ENCODE measurements around the gene USP38. TPM values are rescaled to one million over a fixed set of nuclear protein-coding genes. Genes with fewer than 3 reads are reported as not detected.

The USP38 gene
- total and polyA plus RNA-seq, 7 experiments from 2014 or later, result 17.7 to 28.8 (median 24.3) TPM

DNA sequence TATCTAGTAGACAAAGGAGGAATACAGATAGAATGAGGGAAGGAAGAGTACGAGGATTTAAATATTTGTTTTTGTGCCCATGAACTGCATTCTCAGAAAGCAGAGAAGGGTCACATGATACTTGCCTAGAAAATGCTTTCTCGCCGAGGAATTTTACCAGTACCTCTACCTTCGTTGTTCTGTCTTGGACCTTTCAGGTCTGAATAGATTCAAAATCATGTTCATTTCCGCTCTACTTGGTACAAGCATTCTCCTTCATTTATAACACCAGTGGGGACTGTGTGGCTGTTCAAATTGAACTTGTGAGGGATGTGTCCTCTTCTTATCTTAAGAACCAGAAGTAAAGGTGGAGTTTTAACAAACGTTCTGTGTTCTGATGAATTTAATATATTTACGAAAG is 1.9 kb downstream of the USP38 start:
- H3K36me3 Mint-ChIP-seq, result peaks cover 6 to 36% (median 26%) of the 10 kb centered on the region in 5 donors
- H3K4me1 ChIP-seq (ENCODE audit: control insufficient read depth in 2 of 2, insufficient read depth in 2 of 2, low read length in 2 of 2), result peaks cover 29 to 30% of the 10 kb centered on the region in 2 donors
- intact Hi-C loops (cut with micrococcal nuclease), result loop anchor here (5.0 to 10.0 kb wide), 10 partner anchors 168 to 1991 kb away; partner anchors contain the start of genes ABCE1 (in 1 of the 2), ANAPC10 (in 1 of the 2) and INPP4B (in 1 of the 2)
- ATAC-seq (no peak), DNase-seq (peak in 6 of 9 donors; percentile 6 to 16 (median 12))
- no peaks in the 10 kb centered on the region for H3K9me3 Mint-ChIP-seq
- peaks cover 55 to 86% (median 77%) of the 10 kb centered on the region in 7 donors for H3K4me1 Mint-ChIP-seq
- H3K27me3 Mint-ChIP-seq, result no peaks in the 10 kb centered on the region
- ChIA-PET POLR2A (no interaction called here), CTCF (interaction anchor here (0.6 kb wide), 1 partner anchor 880 kb away, joined by 3 read pairs; no protein-coding TSS in a partner anchor)
- H3K36me3 ChIP-seq (ENCODE audit: control insufficient read depth in 2 of 3, insufficient read depth in 3 of 3, low read length in 3 of 3), result peaks cover 0 to 21% (median 6%) of the 10 kb centered on the region in 3 experiments
- H3K27ac Mint-ChIP-seq, result peak overlapping the region; percentile 92 to 99 (median 95)
- H3K27me3 ChIP-seq (ENCODE audit: control insufficient read depth in 2 of 2, insufficient read depth in 2 of 2, low read length in 2 of 2), result no peaks in the 10 kb centered on the region
- peak overlapping the region; percentile 78 to 99 (median 94) for H3K4me3 Mint-ChIP-seq
- no peaks in the 10 kb centered on the region for H3K9me3 ChIP-seq (ENCODE audit: control insufficient read depth in 2 of 3, low read length in 3 of 3)
- H3K27ac ChIP-seq (ENCODE audit: low read depth, low read length), result peak overlapping the region; percentile 96
- peak overlapping the region; percentile 78 for H3K4me3 ChIP-seq (ENCODE audit: low read length)

DNA sequence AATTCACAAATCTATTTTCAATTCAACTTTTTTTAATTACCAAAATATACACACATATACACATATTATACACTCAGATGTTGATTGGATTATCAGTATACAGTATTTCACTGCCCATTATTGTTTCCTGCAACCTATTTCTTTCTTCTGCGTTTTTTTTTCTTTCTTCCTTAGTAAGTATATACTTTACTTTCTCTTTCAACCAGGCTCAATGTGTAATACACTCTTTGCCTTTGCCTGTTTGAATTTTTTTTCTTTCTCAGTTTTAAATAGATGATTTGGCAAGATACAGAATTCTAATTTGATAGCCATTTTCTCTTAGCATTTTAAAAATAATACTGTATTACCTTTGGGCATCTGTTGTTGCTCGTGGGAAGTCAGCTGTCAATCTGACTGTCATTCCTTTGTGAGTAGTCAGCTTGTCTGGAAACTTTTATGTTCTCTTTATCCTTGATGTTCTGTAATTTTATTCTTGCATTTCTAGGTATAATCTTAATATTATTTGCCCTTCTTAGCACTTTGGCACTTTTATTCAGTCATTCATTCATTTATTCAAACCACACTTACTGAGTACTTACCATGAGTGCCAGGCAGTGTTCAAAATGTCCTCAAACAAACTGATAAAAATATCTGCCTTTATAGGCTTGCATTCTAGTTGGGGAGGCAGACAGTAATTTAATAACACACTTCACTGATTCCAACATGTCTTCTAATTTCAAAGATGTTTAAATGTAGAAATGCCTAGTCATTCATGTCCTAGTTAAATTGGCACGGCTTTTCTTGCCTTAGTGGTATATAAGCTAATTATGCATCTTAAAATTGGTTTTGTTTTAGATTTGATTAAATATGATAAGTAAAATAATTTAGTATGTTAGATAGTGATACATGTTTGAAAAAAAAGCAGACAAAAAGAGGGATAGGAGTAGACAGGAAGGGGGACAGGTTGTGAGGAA is 3.7 kb downstream of the USP38 start:
- Histone ChIP-seq H3K36me3 (ENCODE audit: control insufficient read depth in 2 of 3, insufficient read depth in 3 of 3, low read length in 3 of 3) (peaks cover 5 to 36% (median 13%) of the 10 kb centered on the region in 3 experiments), H3K27ac (ENCODE audit: low read depth, low read length) (peak overlapping the region; percentile 46), H3K4me1 (ENCODE audit: control insufficient read depth in 2 of 2, insufficient read depth in 2 of 2, low read length in 2 of 2) (peaks cover 18 to 19% of the 10 kb centered on the region in 2 donors), H3K4me3 (ENCODE audit: low read length) (peak overlapping the region; percentile 78), H3K9me3 (ENCODE audit: control insufficient read depth in 2 of 3, low read length in 3 of 3) (no peaks in the 10 kb centered on the region), H3K27me3 (ENCODE audit: control insufficient read depth in 2 of 2, insufficient read depth in 2 of 2, low read length in 2 of 2) (no peaks in the 10 kb centered on the region)
- peak overlapping the region; percentile 67 to 99 (median 92) for H3K4me3 Mint-ChIP-seq
- no peaks in the 10 kb centered on the region for H3K27me3 Mint-ChIP-seq
- peaks cover 8 to 43% (median 30%) of the 10 kb centered on the region in 5 donors for H3K36me3 Mint-ChIP-seq
- CTCF ChIA-PET, result no interaction called here
- peaks cover 54 to 81% (median 74%) of the 10 kb centered on the region in 7 donors for H3K4me1 Mint-ChIP-seq
- POLR2A ChIA-PET, result no interaction called here
- peak overlapping the region in 8 of 9 donors; percentile 16 to 71 (median 50) for H3K27ac Mint-ChIP-seq
- ATAC-seq, result no peak
- intact Hi-C loops (cut with micrococcal nuclease), result loop anchor here (5.0 to 10.0 kb wide), 10 partner anchors 166 to 1989 kb away; partner anchors contain the start of genes ABCE1 (in 1 of the 2), ANAPC10 (in 1 of the 2) and INPP4B (in 1 of the 2)
- peak in 1 of 9 donors; percentile 10 for DNase-seq
- no peaks in the 10 kb centered on the region for H3K9me3 Mint-ChIP-seq

DNA sequence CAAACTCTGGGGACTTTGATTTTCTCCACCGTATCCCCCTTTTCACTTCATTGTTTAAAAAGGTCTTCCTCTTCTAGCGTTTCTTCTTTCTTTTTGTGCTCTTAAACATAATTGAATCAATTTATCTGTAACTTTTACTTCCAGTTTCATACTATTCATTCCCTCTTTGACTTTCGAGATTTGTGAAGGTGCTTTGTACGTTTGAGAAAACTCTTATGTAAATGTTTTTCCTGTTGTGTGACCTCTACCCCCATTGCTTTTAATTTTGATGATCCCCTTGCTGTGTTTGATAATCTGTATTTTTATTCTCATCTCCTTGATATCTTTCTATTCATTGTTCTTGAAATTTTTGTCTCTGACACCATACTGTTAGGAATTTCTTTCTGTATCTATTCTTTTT is 4.8 kb downstream of the USP38 start:
- H3K27ac ChIP-seq (ENCODE audit: low read depth, low read length), result no peak overlapping the region
- peak overlapping the region; percentile 23 for H3K4me3 ChIP-seq (ENCODE audit: low read length)
- ATAC-seq, result no peak
- no peaks in the 10 kb centered on the region for H3K27me3 ChIP-seq (ENCODE audit: control insufficient read depth in 2 of 2, insufficient read depth in 2 of 2, low read length in 2 of 2)
- no peak for DNase-seq
- H3K4me1 ChIP-seq (ENCODE audit: control insufficient read depth in 2 of 2, insufficient read depth in 2 of 2, low read length in 2 of 2), result peaks cover 13 to 14% of the 10 kb centered on the region in 2 donors
- CTCF ChIA-PET, result no interaction called here
- H3K4me1 Mint-ChIP-seq, result peaks cover 54 to 74% (median 66%) of the 10 kb centered on the region in 7 donors
- H3K9me3 ChIP-seq (ENCODE audit: control insufficient read depth in 2 of 3, low read length in 3 of 3), result no peaks in the 10 kb centered on the region
- peak overlapping the region in 9 of 10 donors; percentile 67 to 99 (median 94) for H3K4me3 Mint-ChIP-seq
- H3K9me3 Mint-ChIP-seq, result no peaks in the 10 kb centered on the region
- H3K36me3 Mint-ChIP-seq, result peaks cover 10 to 43% (median 31%) of the 10 kb centered on the region in 5 donors
- POLR2A ChIA-PET, result no interaction called here
- intact Hi-C loops (cut with micrococcal nuclease), result loop anchor here (5.0 to 10.0 kb wide), 10 partner anchors 165 to 1988 kb away; partner anchors contain the start of genes ABCE1 (in 1 of the 2), ANAPC10 (in 1 of the 2) and INPP4B (in 1 of the 2)
- H3K27me3 Mint-ChIP-seq, result no peaks in the 10 kb centered on the region
- H3K36me3 ChIP-seq (ENCODE audit: control insufficient read depth in 2 of 3, insufficient read depth in 3 of 3, low read length in 3 of 3), result peaks cover 5 to 41% (median 13%) of the 10 kb centered on the region in 3 experiments
- peak overlapping the region in 6 of 9 donors; percentile 4 to 71 (median 42) for H3K27ac Mint-ChIP-seq

DNA sequence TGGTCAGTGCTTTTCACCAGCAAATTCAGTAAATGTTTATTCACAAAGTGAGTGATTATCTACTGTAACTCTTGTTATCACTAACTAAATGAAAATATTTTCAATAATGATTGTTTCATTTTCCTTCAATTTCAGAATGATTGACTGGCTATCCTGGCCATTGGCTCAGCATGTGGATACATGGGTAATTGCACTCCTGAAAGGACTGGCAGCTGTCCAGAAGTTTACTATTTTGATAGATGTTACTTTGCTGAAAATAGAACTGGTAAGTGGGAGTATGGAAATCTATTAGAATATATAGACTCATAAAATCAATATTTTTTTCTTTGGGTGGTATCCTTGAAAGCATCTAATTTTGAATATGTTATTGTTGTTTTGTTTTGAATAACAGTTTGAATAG is 10.9 kb downstream of the USP38 start:
- POLR2A ChIA-PET, result no interaction called here
- no peaks in the 10 kb centered on the region for H3K4me1 ChIP-seq (ENCODE audit: control insufficient read depth in 2 of 2, insufficient read depth in 2 of 2, low read length in 2 of 2)
- no peaks in the 10 kb centered on the region for H3K27me3 ChIP-seq (ENCODE audit: control insufficient read depth in 2 of 2, insufficient read depth in 2 of 2, low read length in 2 of 2)
- peaks cover 21 to 57% (median 45%) of the 10 kb centered on the region in 7 donors for H3K4me1 Mint-ChIP-seq
- H3K9me3 Mint-ChIP-seq, result no peaks in the 10 kb centered on the region
- no peak overlapping the region for H3K4me3 Mint-ChIP-seq
- no peaks in the 10 kb centered on the region for H3K27me3 Mint-ChIP-seq
- H3K36me3 ChIP-seq (ENCODE audit: control insufficient read depth in 2 of 3, insufficient read depth in 3 of 3, low read length in 3 of 3), result peaks cover 20 to 82% (median 42%) of the 10 kb centered on the region in 3 experiments
- ATAC-seq (no peak), DNase-seq (no peak)
- H3K4me3 ChIP-seq (ENCODE audit: low read length), result no peak overlapping the region
- H3K36me3 Mint-ChIP-seq, result peaks cover 26 to 59% (median 43%) of the 10 kb centered on the region in 5 donors
- H3K9me3 ChIP-seq (ENCODE audit: control insufficient read depth in 2 of 3, low read length in 3 of 3), result no peaks in the 10 kb centered on the region
- H3K27ac ChIP-seq (ENCODE audit: low read depth, low read length), result no peak overlapping the region
- no peak overlapping the region for H3K27ac Mint-ChIP-seq
- intact Hi-C loops (cut with micrococcal nuclease), result no loop called here
- CTCF ChIA-PET, result no interaction called here

DNA sequence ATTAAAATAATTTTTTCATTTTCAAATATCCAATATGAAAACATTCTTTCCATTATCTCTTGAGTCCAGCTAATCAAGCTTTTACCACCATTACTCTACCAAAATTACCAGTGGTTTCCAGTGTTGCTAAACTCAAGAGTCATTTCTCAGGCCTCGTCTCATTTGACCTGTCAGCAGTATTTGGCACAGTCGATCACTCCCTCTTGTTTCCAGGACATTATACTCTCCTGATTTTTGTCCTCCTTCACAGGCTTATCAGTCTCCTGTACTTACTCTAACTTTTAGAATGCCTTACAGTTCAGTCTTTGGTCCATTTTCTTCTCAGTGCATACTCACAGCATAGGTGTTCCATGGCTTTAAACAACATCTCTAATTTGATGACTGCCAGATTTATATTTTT is 11.6 kb downstream of the USP38 start:
- Mint-ChIP-seq H3K4me3 (no peak overlapping the region), H3K9me3 (no peaks in the 10 kb centered on the region), H3K4me1 (peaks cover 15 to 56% (median 44%) of the 10 kb centered on the region in 7 donors), H3K36me3 (peaks cover 29 to 57% (median 39%) of the 10 kb centered on the region in 5 donors), H3K27me3 (no peaks in the 10 kb centered on the region), H3K27ac (no peak overlapping the region)
- ATAC-seq, result no peak
- Histone ChIP-seq H3K36me3 (ENCODE audit: control insufficient read depth in 2 of 3, insufficient read depth in 3 of 3, low read length in 3 of 3) (peaks cover 20 to 81% (median 39%) of the 10 kb centered on the region in 3 experiments), H3K4me1 (ENCODE audit: control insufficient read depth in 2 of 2, insufficient read depth in 2 of 2, low read length in 2 of 2) (no peaks in the 10 kb centered on the region), H3K4me3 (ENCODE audit: low read length) (no peak overlapping the region), H3K9me3 (ENCODE audit: control insufficient read depth in 2 of 3, low read length in 3 of 3) (no peaks in the 10 kb centered on the region), H3K27me3 (ENCODE audit: control insufficient read depth in 2 of 2, insufficient read depth in 2 of 2, low read length in 2 of 2) (no peaks in the 10 kb centered on the region), H3K27ac (ENCODE audit: low read depth, low read length) (no peak overlapping the region)
- intact Hi-C loops (cut with micrococcal nuclease), result no loop called here
- DNase-seq, result no peak
- POLR2A ChIA-PET, result no interaction called here
- CTCF ChIA-PET, result no interaction called here

DNA sequence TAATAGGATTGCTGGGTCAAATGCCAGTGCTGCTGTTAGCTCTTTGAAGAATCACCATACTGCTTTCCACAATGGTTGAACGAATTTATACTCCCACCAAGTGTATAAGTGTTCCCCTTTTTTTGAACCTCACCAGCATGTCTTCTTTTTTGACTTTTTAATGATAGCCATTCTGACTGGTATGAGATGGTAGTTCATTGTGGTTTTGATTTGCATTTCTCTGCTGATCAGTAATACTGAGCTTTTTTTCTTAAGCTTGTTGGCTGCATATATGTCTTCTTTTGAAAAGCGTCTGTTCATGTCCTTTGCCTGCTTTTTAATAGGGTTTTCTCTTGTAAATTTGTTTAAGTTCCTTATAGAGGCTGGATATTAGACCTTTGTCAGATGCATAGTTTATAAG is 14.8 kb downstream of the USP38 start:
- ChIA-PET POLR2A (no interaction called here), CTCF (no interaction called here)
- DNase-seq (no peak), ATAC-seq (no peak)
- Histone ChIP-seq H3K9me3 (ENCODE audit: control insufficient read depth in 2 of 3, low read length in 3 of 3) (no peaks in the 10 kb centered on the region), H3K27me3 (ENCODE audit: control insufficient read depth in 2 of 2, insufficient read depth in 2 of 2, low read length in 2 of 2) (no peaks in the 10 kb centered on the region), H3K4me3 (ENCODE audit: low read length) (no peak overlapping the region), H3K4me1 (ENCODE audit: control insufficient read depth in 2 of 2, insufficient read depth in 2 of 2, low read length in 2 of 2) (no peaks in the 10 kb centered on the region), H3K27ac (ENCODE audit: low read depth, low read length) (no peak overlapping the region), H3K36me3 (ENCODE audit: control insufficient read depth in 2 of 3, insufficient read depth in 3 of 3, low read length in 3 of 3) (peaks cover 16 to 71% (median 32%) of the 10 kb centered on the region in 3 experiments)
- intact Hi-C loops (cut with micrococcal nuclease), result loop anchor here in 1 of 2 donors (2.0 kb wide), 1 partner anchor 15 kb away; the partner anchor contains the start of gene USP38
- no peaks in the 10 kb centered on the region for H3K9me3 Mint-ChIP-seq
- no peak overlapping the region for H3K27ac Mint-ChIP-seq
- peaks cover 31 to 57% (median 34%) of the 10 kb centered on the region in 5 donors for H3K36me3 Mint-ChIP-seq
- no peaks in the 10 kb centered on the region for H3K27me3 Mint-ChIP-seq
- H3K4me3 Mint-ChIP-seq, result no peak overlapping the region
- H3K4me1 Mint-ChIP-seq, result peaks cover 9 to 45% (median 37%) of the 10 kb centered on the region in 7 donors
